ENCODE results near the gene SORCS2. TPM values are rescaled to one million over a fixed set of nuclear protein-coding genes. Genes with fewer than 3 reads are reported as not detected.

Gene SORCS2
- total RNA-seq, 1 experiment from 2014 or later = 0.06 TPM

GRCh38 chr4:7428261-7429068, 236.1 kb downstream of the SORCS2 start:
- POLR2A ChIA-PET (ENCODE audit: low non-redundant PET) = no interaction called here
- H3K4me1 ChIP-seq (ENCODE audit: insufficient read depth, low read length, poor library complexity, severe bottlenecking) = no peaks in the 10 kb centered on the region
- TF ChIP-seq EZH2 (IDR thresholded peaks at IDR 0.05; ENCODE audit: borderline replicate concordance, low read depth, low read length, poor library complexity, severe bottlenecking) (no peak), CTCF (conservative IDR thresholded peaks at IDR 0.05; ENCODE audit: low read depth, low read length) (no peak)
- H3K9me3 ChIP-seq (ENCODE audit: low read depth, low read length, poor library complexity, severe bottlenecking) = no peaks in the 10 kb centered on the region
- H3K36me3 ChIP-seq (ENCODE audit: insufficient read depth, low read length, poor library complexity, severe bottlenecking) = no peaks in the 10 kb centered on the region
- no peaks in the 10 kb centered on the region for H3K27me3 ChIP-seq (replicated peaks; ENCODE audit: insufficient read depth, low read depth, low read length, poor library complexity)
- no peak overlapping the region for H3K27ac ChIP-seq (ENCODE audit: low read depth, low read length, poor library complexity, severe bottlenecking)
- intact Hi-C loops (cut with micrococcal nuclease; ENCODE audit: unreplicated experiment) = no loop called here
- H3K4me3 ChIP-seq (ENCODE audit: low read depth, low read length, poor library complexity, severe bottlenecking) = no peak overlapping the region
- no TSS peak for BruUV-seq (replicated peaks)
- DNase-seq (ENCODE audit: low spot score) = no peak
- CTCF ChIA-PET = no interaction called here

- CTCF ChIA-PET = no interaction called here
- intact Hi-C loops (cut with micrococcal nuclease; ENCODE audit: unreplicated experiment) = no loop called here
- DNase-seq (ENCODE audit: low spot score) = no peak
- Histone ChIP-seq H3K4me1 (ENCODE audit: insufficient read depth, low read length, poor library complexity, severe bottlenecking) (no peaks in the 10 kb centered on the region), H3K4me3 (ENCODE audit: low read depth, low read length, poor library complexity, severe bottlenecking) (no peak overlapping the region), H3K27me3 (replicated peaks; ENCODE audit: insufficient read depth, low read depth, low read length, poor library complexity) (no peaks in the 10 kb centered on the region), H3K27ac (ENCODE audit: low read depth, low read length, poor library complexity, severe bottlenecking) (no peak overlapping the region), H3K9me3 (ENCODE audit: low read depth, low read length, poor library complexity, severe bottlenecking) (no peaks in the 10 kb centered on the region), H3K36me3 (ENCODE audit: insufficient read depth, low read length, poor library complexity, severe bottlenecking) (no peaks in the 10 kb centered on the region)
- BruUV-seq (replicated peaks) = no TSS peak
- TF ChIP-seq EZH2 (IDR thresholded peaks at IDR 0.05; ENCODE audit: borderline replicate concordance, low read depth, low read length, poor library complexity, severe bottlenecking) (no peak), CTCF (conservative IDR thresholded peaks at IDR 0.05; ENCODE audit: low read depth, low read length) (no peak)
- POLR2A ChIA-PET (ENCODE audit: low non-redundant PET) = no interaction called here
Observed at GRCh38 chr4:7429069-7429416, 236.7 kb downstream of the SORCS2 start.

GRCh38 chr4:7429601-7430078, 237.3 kb downstream of the SORCS2 start:
- no peak for DNase-seq (ENCODE audit: low spot score)
- Histone ChIP-seq H3K4me3 (ENCODE audit: low read depth, low read length, poor library complexity, severe bottlenecking) (no peak overlapping the region), H3K4me1 (ENCODE audit: insufficient read depth, low read length, poor library complexity, severe bottlenecking) (no peaks in the 10 kb centered on the region), H3K9me3 (ENCODE audit: low read depth, low read length, poor library complexity, severe bottlenecking) (no peaks in the 10 kb centered on the region), H3K27me3 (replicated peaks; ENCODE audit: insufficient read depth, low read depth, low read length, poor library complexity) (no peaks in the 10 kb centered on the region), H3K27ac (ENCODE audit: low read depth, low read length, poor library complexity, severe bottlenecking) (no peak overlapping the region), H3K36me3 (ENCODE audit: insufficient read depth, low read length, poor library complexity, severe bottlenecking) (no peaks in the 10 kb centered on the region)
- ChIA-PET POLR2A (ENCODE audit: low non-redundant PET) (no interaction called here), CTCF (no interaction called here)
- intact Hi-C loops (cut with micrococcal nuclease; ENCODE audit: unreplicated experiment) = no loop called here
- no TSS peak for BruUV-seq (replicated peaks)
- no peak for TF ChIP-seq CTCF (conservative IDR thresholded peaks at IDR 0.05; ENCODE audit: low read depth, low read length)

All from A673 (cell line).